HCT116 (cell line): ENCODE data around the gene ZBTB17.

Experiments
- EZH2 ChIP-seq: fragments of 200-600 bp; sonication (generic); IDR thresholded peaks from 2 replicates; pipeline ENCODE4 v1.6.1; 2017; ENCODE audit warnings: antibody characterized with exemption, mixed run types
- EZH2phosphoT487 ChIP-seq: fragments of 200-600 bp; IDR thresholded peaks from 2 replicates; pipeline ENCODE4 v1.6.1; 2018; ENCODE audit warnings: antibody characterized with exemption, borderline replicate concordance
- ZFX ChIP-seq: fragments of 450-650 bp; IDR thresholded peaks from 2 replicates; pipeline ENCODE4 v1.6.1; 2017
- TF ChIP-seq, protein P1 (sequence below), 3 experiments: fragments of 200-600 bp in 1 of 3; sonication (generic) in 1 of 3; IDR thresholded peaks in 2 of 3; conservative IDR thresholded peaks in 1 of 3; 2 replicates each; pipeline ENCODE4 v1.5.1; 2012 to 2017; ENCODE audit warnings: low read depth in 2 of 3, low read length in 2 of 3, antibody characterized with exemption in 1 of 3, borderline replicate concordance in 1 of 3, control low read depth in 1 of 3, mild to moderate bottlenecking in 1 of 3, mixed read lengths in 1 of 3, mixed run types in 1 of 3, moderate library complexity in 1 of 3; ENCODE audit not compliant: insufficient read depth in 1 of 3

DNA sequence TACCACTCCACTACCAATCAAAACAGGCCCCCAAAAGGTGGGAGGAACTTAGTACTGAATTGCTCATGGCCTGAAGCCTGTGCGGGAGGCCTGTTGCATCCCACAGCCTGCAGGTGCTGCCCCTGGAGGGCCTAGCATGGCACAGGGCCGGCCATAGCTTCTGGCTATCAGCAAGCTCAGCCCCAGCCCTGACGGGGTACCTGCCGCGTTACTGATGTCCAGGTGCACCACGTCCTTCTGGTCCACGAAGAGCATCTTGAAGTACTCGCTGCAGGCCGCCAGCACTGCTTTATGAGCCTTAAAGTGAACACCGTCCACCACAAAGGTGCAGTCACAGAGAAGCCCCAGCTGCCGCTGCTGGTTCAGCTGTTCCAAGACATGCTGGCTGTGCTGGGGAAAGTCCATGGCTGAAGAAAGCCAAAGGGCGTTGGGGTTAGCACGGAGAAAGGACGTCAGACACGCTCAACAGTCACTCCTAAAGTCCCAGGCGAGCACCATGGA, 27.8 kb downstream of the ZBTB17 start:
- TF ChIP-seq, protein P1, sequence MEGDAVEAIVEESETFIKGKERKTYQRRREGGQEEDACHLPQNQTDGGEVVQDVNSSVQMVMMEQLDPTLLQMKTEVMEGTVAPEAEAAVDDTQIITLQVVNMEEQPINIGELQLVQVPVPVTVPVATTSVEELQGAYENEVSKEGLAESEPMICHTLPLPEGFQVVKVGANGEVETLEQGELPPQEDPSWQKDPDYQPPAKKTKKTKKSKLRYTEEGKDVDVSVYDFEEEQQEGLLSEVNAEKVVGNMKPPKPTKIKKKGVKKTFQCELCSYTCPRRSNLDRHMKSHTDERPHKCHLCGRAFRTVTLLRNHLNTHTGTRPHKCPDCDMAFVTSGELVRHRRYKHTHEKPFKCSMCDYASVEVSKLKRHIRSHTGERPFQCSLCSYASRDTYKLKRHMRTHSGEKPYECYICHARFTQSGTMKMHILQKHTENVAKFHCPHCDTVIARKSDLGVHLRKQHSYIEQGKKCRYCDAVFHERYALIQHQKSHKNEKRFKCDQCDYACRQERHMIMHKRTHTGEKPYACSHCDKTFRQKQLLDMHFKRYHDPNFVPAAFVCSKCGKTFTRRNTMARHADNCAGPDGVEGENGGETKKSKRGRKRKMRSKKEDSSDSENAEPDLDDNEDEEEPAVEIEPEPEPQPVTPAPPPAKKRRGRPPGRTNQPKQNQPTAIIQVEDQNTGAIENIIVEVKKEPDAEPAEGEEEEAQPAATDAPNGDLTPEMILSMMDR (IDR thresholded peaks at IDR 0.05 in 2 of 3, conservative IDR thresholded peaks at IDR 0.05 in 1 of 3; ENCODE audit: borderline replicate concordance in 1 of 3, insufficient read depth in 1 of 3, low read depth in 2 of 3, low read length in 2 of 3), result no peak
- no peak for TF ChIP-seq EZH2phosphoT487
- no peak for TF ChIP-seq EZH2
- TF ChIP-seq ZFX, result no peak
